ENCODE data around the gene SLC8A1. TPM values are rescaled to one million over a fixed set of nuclear protein-coding genes. Genes with fewer than 3 reads are reported as not detected.

Gene SLC8A1
- total and polyA plus RNA-seq, 2 of the 13 experiments (the other 11 are each of a cell fraction or from before 2014, with no cell fraction given) = not detected

DNA sequence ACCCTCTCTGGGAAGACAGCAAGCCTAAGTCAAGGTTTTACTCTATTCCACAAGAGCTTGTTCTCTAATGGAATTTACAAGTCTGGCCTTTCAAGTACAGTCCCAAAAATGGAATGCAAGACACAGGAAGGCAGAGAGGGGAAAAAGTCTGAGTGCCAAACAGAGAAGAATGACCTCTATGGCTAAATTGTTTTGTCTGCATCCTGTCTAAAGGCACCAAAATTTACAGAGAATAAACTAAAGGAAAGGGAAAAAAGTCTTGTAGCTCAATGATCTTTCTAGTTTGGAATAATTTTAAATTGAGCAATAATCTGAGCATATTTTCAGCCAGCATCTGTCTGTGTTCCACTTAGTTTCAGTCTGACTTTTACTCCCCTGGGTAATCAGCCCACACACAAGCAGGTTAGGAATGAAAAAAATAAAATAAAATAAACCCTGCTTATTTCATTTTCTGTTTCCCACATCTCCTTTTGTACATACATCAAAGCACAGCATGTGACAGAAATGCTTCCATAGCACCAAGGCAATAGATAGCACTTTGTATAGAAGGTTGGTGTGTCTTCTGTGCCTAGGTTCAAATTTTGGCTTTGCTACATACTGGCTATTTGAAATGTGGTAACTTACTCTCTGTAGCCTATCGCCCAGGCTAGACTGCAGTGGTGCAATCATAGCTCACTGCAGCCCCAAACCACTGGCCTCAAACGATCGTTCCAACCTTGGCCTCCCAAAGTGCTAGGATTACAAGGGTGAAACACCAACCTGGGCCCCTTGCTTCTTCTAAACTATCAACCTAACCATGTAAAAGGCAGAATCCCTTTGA, 105.1 kb downstream of the SLC8A1 start:
- FAIRE-seq (no peak), ATAC-seq (no peak), DNase-seq (ENCODE audit: low spot score) (no peak)
- H2AFZ ChIP-seq (ENCODE audit: low read length) = no peak overlapping the region
- no TSS peak for BruUV-seq (replicated peaks)
- 11% methylated on average over 3 of the region's 3 CpGs for WGBS (ENCODE audit: low lambda C conversion rate)
- no peaks in the 10 kb centered on the region for H3K36me3 ChIP-seq (replicated peaks in 1 of 2; ENCODE audit: control insufficient read depth in 1 of 2, insufficient read depth in 2 of 2, low read length in 2 of 2)
- no peak overlapping the region for H3K9ac ChIP-seq (ENCODE audit: insufficient read depth, low read depth, low read length)
- H3K27ac ChIP-seq (ENCODE audit: extremely low read length, insufficient read depth, low read length) = no peak overlapping the region
- ChIA-PET CTCF (ENCODE audit: low intra/inter-chr PET ratio, low total read pairs) (no interaction called here), POLR2A (no interaction called here)
- no peak overlapping the region for H3K4me2 ChIP-seq (ENCODE audit: low read depth, low read length)
- in situ Hi-C loops (cut with HindIII; ENCODE audit: extremely low pct_ligation_motif_present, low pct_unique_long_range_greater_than_20kb) = no loop called here
- no peak overlapping the region for H3K4me3 ChIP-seq (replicated peaks in 1 of 3; ENCODE audit: insufficient read depth in 1 of 3, low read depth in 2 of 3, low read length in 3 of 3)
- intact Hi-C loops (cut with micrococcal nuclease; ENCODE audit: unreplicated experiment) = no loop called here
- H3K79me2 ChIP-seq (ENCODE audit: insufficient read depth, low read length) = no peaks in the 10 kb centered on the region
- no peaks in the 10 kb centered on the region for H3K4me1 ChIP-seq (ENCODE audit: insufficient read depth, low read length)
- H3K27me3 ChIP-seq (ENCODE audit: control insufficient read depth in 1 of 2, insufficient read depth in 2 of 2, low read length in 2 of 2) = no peaks in the 10 kb centered on the region
- no peaks in the 10 kb centered on the region for H3K9me3 ChIP-seq (ENCODE audit: low read length)
- H4K20me1 ChIP-seq (ENCODE audit: insufficient read depth, low read length) = no peaks in the 10 kb centered on the region
- TF ChIP-seq POLR2AphosphoS5 (IDR thresholded peaks at IDR 0.05; ENCODE audit: low read depth, low read length) = no peak
- TF ChIP-seq, protein P1, sequence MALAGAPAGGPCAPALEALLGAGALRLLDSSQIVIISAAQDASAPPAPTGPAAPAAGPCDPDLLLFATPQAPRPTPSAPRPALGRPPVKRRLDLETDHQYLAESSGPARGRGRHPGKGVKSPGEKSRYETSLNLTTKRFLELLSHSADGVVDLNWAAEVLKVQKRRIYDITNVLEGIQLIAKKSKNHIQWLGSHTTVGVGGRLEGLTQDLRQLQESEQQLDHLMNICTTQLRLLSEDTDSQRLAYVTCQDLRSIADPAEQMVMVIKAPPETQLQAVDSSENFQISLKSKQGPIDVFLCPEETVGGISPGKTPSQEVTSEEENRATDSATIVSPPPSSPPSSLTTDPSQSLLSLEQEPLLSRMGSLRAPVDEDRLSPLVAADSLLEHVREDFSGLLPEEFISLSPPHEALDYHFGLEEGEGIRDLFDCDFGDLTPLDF (CRISPR knock-in tag; IDR thresholded peaks at IDR 0.05) = no peak
- no peak for TF ChIP-seq PITX1 (CRISPR knock-in tag; IDR thresholded peaks at IDR 0.05)
- TF ChIP-seq KAT2B (IDR thresholded peaks at IDR 0.05; ENCODE audit: borderline replicate concordance, low read depth, low read length) = no peak
- no peak for TF ChIP-seq ZNF839 (CRISPR knock-in tag; IDR thresholded peaks at IDR 0.05; ENCODE audit: borderline replicate concordance)
- TF ChIP-seq ZNF788 (CRISPR knock-in tag; IDR thresholded peaks at IDR 0.05; ENCODE audit: borderline replicate concordance) = no peak
- no peak for TF ChIP-seq ZNF431 (CRISPR knock-in tag; IDR thresholded peaks at IDR 0.05; ENCODE audit: borderline replicate concordance, low read depth)
- TF ChIP-seq, protein P2, sequence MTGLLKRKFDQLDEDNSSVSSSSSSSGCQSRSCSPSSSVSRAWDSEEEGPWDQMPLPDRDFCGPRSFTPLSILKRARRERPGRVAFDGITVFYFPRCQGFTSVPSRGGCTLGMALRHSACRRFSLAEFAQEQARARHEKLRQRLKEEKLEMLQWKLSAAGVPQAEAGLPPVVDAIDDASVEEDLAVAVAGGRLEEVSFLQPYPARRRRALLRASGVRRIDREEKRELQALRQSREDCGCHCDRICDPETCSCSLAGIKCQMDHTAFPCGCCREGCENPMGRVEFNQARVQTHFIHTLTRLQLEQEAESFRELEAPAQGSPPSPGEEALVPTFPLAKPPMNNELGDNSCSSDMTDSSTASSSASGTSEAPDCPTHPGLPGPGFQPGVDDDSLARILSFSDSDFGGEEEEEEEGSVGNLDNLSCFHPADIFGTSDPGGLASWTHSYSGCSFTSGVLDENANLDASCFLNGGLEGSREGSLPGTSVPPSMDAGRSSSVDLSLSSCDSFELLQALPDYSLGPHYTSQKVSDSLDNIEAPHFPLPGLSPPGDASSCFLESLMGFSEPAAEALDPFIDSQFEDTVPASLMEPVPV (CRISPR knock-in tag; IDR thresholded peaks at IDR 0.05) = no peak
- TF ChIP-seq, protein P3, sequence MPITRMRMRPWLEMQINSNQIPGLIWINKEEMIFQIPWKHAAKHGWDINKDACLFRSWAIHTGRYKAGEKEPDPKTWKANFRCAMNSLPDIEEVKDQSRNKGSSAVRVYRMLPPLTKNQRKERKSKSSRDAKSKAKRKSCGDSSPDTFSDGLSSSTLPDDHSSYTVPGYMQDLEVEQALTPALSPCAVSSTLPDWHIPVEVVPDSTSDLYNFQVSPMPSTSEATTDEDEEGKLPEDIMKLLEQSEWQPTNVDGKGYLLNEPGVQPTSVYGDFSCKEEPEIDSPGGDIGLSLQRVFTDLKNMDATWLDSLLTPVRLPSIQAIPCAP (CRISPR knock-in tag; IDR thresholded peaks at IDR 0.05; ENCODE audit: low read depth) = no peak
- no peak for TF ChIP-seq BORCS8-MEF2B (CRISPR knock-in tag; IDR thresholded peaks at IDR 0.05)
- TF ChIP-seq, protein P4, sequence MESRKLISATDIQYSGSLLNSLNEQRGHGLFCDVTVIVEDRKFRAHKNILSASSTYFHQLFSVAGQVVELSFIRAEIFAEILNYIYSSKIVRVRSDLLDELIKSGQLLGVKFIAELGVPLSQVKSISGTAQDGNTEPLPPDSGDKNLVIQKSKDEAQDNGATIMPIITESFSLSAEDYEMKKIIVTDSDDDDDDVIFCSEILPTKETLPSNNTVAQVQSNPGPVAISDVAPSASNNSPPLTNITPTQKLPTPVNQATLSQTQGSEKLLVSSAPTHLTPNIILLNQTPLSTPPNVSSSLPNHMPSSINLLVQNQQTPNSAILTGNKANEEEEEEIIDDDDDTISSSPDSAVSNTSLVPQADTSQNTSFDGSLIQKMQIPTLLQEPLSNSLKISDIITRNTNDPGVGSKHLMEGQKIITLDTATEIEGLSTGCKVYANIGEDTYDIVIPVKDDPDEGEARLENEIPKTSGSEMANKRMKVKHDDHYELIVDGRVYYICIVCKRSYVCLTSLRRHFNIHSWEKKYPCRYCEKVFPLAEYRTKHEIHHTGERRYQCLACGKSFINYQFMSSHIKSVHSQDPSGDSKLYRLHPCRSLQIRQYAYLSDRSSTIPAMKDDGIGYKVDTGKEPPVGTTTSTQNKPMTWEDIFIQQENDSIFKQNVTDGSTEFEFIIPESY (CRISPR knock-in tag; IDR thresholded peaks at IDR 0.05) = no peak
- TF ChIP-seq ZNF570 (CRISPR knock-in tag; IDR thresholded peaks at IDR 0.05; ENCODE audit: borderline replicate concordance) = no peak
- TF ChIP-seq, protein P5, sequence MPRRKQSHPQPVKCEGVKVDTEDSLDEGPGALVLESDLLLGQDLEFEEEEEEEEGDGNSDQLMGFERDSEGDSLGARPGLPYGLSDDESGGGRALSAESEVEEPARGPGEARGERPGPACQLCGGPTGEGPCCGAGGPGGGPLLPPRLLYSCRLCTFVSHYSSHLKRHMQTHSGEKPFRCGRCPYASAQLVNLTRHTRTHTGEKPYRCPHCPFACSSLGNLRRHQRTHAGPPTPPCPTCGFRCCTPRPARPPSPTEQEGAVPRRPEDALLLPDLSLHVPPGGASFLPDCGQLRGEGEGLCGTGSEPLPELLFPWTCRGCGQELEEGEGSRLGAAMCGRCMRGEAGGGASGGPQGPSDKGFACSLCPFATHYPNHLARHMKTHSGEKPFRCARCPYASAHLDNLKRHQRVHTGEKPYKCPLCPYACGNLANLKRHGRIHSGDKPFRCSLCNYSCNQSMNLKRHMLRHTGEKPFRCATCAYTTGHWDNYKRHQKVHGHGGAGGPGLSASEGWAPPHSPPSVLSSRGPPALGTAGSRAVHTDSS (CRISPR knock-in tag; conservative IDR thresholded peaks at IDR 0.05) = no peak
- TF ChIP-seq ZNF30 (CRISPR knock-in tag; IDR thresholded peaks at IDR 0.05) = no peak
- TF ChIP-seq ZNF616 (CRISPR knock-in tag; IDR thresholded peaks at IDR 0.05; ENCODE audit: low read depth) = no peak
- TF ChIP-seq FOXK1 (CRISPR knock-in tag; IDR thresholded peaks at IDR 0.05; ENCODE audit: borderline replicate concordance, low read depth) = no peak
- no peak for TF ChIP-seq ZNF354B (CRISPR knock-in tag; IDR thresholded peaks at IDR 0.05)
